Caco-2 (cell line): ENCODE results near the gene MSANTD2. TPM values are rescaled to one million over a fixed set of nuclear protein-coding genes. Genes with fewer than 3 reads are reported as not detected.

Source experiments
- BruUV-seq: library from RNA; stranded (reverse); fragments of 400-500 nt; replicated peaks from 2 replicates; lab custom pipeline; 2021; lab: Mats Ljungman, UMichigan
- CTCF ChIA-PET: fragments of 300-600 bp; sonication (Branson Sonifier 250); formaldehyde crosslinking; loops from one replicate; lab custom pipeline; 2022; ENCODE audit warnings: antibody characterized with exemption; lab: Charles Lee
- POLR2A ChIA-PET: fragments of 300-600 bp; sonication (Branson Sonifier 250); formaldehyde crosslinking; loops from one replicate; lab custom pipeline; 2022; ENCODE audit warnings: antibody characterized with exemption; lab: Charles Lee
- DNase-seq, 2 experiments: peaks; one replicate each; pipeline versions ENCODE4 v3.0.0 to v3.0.0-alpha.2; 2020 to 2022
- H3K27me3 ChIP-seq: replicated peaks from 2 replicates; pipeline ENCODE4 v1.6.0; 2011; ENCODE audit warnings: low read length; ENCODE audit not compliant: control insufficient read depth, insufficient read depth
- H3K36me3 ChIP-seq: 2 replicates; pipeline ENCODE4 v1.5.1; 2011; ENCODE audit warnings: low read length; ENCODE audit not compliant: control insufficient read depth, insufficient read depth
- H3K4me1 ChIP-seq: fragments of 250-450 bp; sonication (Bioruptor Pico); 2 replicates; pipeline ENCODE4 v1.5.1; 2020; ENCODE audit warnings: mild to moderate bottlenecking
- H3K4me3 ChIP-seq: 2 replicates; pipeline ENCODE4 v1.5.1; 2011; ENCODE audit warnings: low read depth, mild to moderate bottlenecking, control low read depth, low read length
- H3K9me3 ChIP-seq: fragments of 250-450 bp; sonication (Bioruptor Pico); 2 replicates; pipeline ENCODE4 v1.5.1; 2020; ENCODE audit warnings: mild to moderate bottlenecking, moderate library complexity
- H3K27ac Mint-ChIP-seq: one replicate; pipeline ENCODE4 v1.8.0; 2022; ENCODE audit warnings: mixed read lengths; ENCODE audit not compliant: unreplicated experiment
- H3K27me3 Mint-ChIP-seq: one replicate; pipeline ENCODE4 v1.8.0; 2022; ENCODE audit warnings: mixed read lengths; ENCODE audit not compliant: insufficient read depth, unreplicated experiment
- H3K36me3 Mint-ChIP-seq: one replicate; pipeline ENCODE4 v1.8.0; 2022; ENCODE audit warnings: mild to moderate bottlenecking, mixed read lengths; ENCODE audit not compliant: insufficient read depth, unreplicated experiment
- H3K4me1 Mint-ChIP-seq: one replicate; pipeline ENCODE4 v1.8.0; 2022; ENCODE audit warnings: low read depth, mixed read lengths; ENCODE audit not compliant: unreplicated experiment
- H3K4me3 Mint-ChIP-seq: one replicate; pipeline ENCODE4 v1.8.0; 2022; ENCODE audit warnings: mild to moderate bottlenecking, moderate library complexity, mixed read lengths; ENCODE audit not compliant: unreplicated experiment
- H3K9me3 Mint-ChIP-seq: one replicate; pipeline ENCODE4 v1.8.0; 2022; ENCODE audit warnings: mixed read lengths; ENCODE audit not compliant: unreplicated experiment
- CTCF ChIP-seq, 2 experiments: fragments of 200-600 bp in 1 of 2; IDR thresholded peaks; 1 replicate in 1 of 2; 2 replicates in 1 of 2; pipeline versions ENCODE4 v1.5.1 to v1.8.0; 2011 to 2022; ENCODE audit warnings: antibody characterized with exemption in 1 of 2, control low read depth in 1 of 2, inconsistent platforms in 1 of 2, low read depth in 1 of 2, low read length in 1 of 2, mild to moderate bottlenecking in 1 of 2, moderate library complexity in 1 of 2; ENCODE audit not compliant: insufficient read depth in 1 of 2, severe bottlenecking in 1 of 2, unreplicated experiment in 1 of 2
- intact Hi-C: fragments of 100-400 bp; cut with micrococcal nuclease; formaldehyde crosslinking; loops from one replicate; pipeline ENCODE4 v1.10.0; 2022; ENCODE audit not compliant: unreplicated experiment
- total RNA-seq: library from RNA; stranded (reverse); gene quantifications from 2 replicates; pipeline ENCODE4 v1.2.3, GENCODE V29; 2022

Gene MSANTD2
- total RNA-seq, 1 experiment from 2014 or later: 28.3 TPM

DNA sequence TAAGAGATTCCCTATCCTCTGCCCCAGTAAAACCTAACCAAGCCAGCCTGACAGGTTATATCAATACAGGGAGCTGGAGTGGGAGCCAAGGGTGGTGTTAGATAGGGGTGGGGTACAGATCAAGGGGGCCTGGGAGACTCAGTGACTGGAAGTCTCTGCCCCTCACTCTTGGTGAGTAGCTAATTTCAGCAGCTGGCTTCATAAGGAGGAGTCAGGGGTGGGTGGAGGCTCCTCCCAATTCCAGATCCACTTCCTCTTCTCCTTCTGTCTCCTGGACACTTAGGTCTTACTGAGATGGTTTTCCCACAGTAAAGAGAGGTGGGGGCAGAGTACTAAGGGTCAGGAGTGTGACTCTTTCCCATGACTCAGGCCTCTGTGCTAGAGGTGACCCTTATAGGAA lies 47.0 kb downstream of the MSANTD2 start:
- Mint-ChIP-seq H3K36me3 (no peaks in the 10 kb centered on the region), H3K9me3 (no peaks in the 10 kb centered on the region), H3K4me3 (no peak overlapping the region), H3K27ac (no peak overlapping the region), H3K4me1 (peaks cover 19% of the 10 kb centered on the region), H3K27me3 (no peaks in the 10 kb centered on the region)
- Histone ChIP-seq H3K9me3 (no peaks in the 10 kb centered on the region), H3K27me3 (no peaks in the 10 kb centered on the region), H3K4me1 (peaks cover 18% of the 10 kb centered on the region), H3K36me3 (no peaks in the 10 kb centered on the region), H3K4me3 (no peak overlapping the region)
- CTCF ChIA-PET: interaction anchor here (1.8 kb wide), 1 partner anchor 10 kb away, joined by 9 read pairs; the partner anchor contains the start of gene ESAM
- intact Hi-C loops: no loop called here
- POLR2A ChIA-PET: no interaction called here
- no peak for DNase-seq
- BruUV-seq: no TSS peak
- TF ChIP-seq CTCF (IDR thresholded peaks at IDR 0.05; ENCODE audit: insufficient read depth in 1 of 2, low read depth in 1 of 2, low read length in 1 of 2, severe bottlenecking in 1 of 2, unreplicated experiment in 1 of 2): no peak

DNA sequence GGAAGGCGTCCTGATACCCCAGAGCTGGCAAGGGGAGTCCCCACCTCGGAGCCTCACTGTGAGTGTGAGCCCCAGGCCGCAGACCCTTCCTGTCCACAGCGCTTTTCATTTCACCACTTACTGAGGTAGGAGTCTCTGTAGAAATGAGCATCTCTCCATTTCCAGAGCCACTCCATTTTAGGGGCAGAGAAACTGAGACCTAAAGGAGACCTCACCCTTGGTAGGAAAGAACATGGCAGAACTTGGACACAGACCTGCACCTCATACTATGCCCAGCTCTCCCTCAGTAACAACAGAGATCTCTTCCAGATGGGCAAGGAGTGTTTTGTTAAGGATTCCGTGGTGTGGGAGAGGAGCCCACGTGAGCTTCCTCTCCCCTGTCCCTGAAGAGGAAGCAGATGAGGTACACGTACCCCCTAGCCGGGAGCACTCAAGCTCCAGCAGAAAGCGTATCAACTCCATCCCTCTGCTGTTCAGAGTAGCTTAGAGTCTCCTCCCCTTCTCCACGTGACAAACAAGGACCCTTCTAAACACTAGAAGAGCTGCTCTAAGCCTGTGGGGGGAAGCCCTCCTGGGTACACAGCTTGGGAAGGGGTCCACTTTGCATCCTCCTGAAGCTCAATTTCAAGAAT lies 47.6 kb downstream of the MSANTD2 start:
- H3K36me3 ChIP-seq: no peaks in the 10 kb centered on the region
- H3K4me1 Mint-ChIP-seq: peaks cover 24% of the 10 kb centered on the region

More for the DNA sequence above, 47.6 kb downstream of the MSANTD2 start:
- TF ChIP-seq CTCF (IDR thresholded peaks at IDR 0.05; ENCODE audit: insufficient read depth in 1 of 2, low read depth in 1 of 2, low read length in 1 of 2, severe bottlenecking in 1 of 2, unreplicated experiment in 1 of 2): no peak
- Histone ChIP-seq H3K27me3 (no peaks in the 10 kb centered on the region), H3K9me3 (no peaks in the 10 kb centered on the region), H3K4me1 (peaks cover 19% of the 10 kb centered on the region), H3K4me3 (no peak overlapping the region)
- H3K4me3 Mint-ChIP-seq: no peak overlapping the region
- intact Hi-C loops: no loop called here
- H3K27me3 Mint-ChIP-seq: no peaks in the 10 kb centered on the region
- DNase-seq: no peak
- CTCF ChIA-PET: interaction anchor here (1.8 kb wide), 1 partner anchor 10 kb away, joined by 9 read pairs; the partner anchor contains the start of gene ESAM
- BruUV-seq: no TSS peak
- H3K27ac Mint-ChIP-seq: no peak overlapping the region
- H3K36me3 Mint-ChIP-seq: no peaks in the 10 kb centered on the region
- POLR2A ChIA-PET: no interaction called here
- H3K9me3 Mint-ChIP-seq: no peaks in the 10 kb centered on the region
